Stimulated activated CD4-positive, alpha-beta T cell treated with anti-CD3 and anti-CD28 coated beads, Interleukin-12 subunit alpha, Interleukin-12 subunit beta, amount 100 ng/mL, for 4 hours (primary cell): ENCODE data around the gene TAF10.
A peak's percentile ranks its signal among the peaks of the same experiment; 100 is the strongest.

Source experiments
- DNase-seq: peaks from one replicate; pipeline ENCODE4 v3.0.0-alpha.2; 2020

The TAF10 gene

GRCh38 chr11:6607190-6607795 lies 4.7 kb downstream of the TAF10 start:
- DNase-seq: no peak

GRCh38 chr11:6606471-6607189 lies 5.4 kb downstream of the TAF10 start:
- no peak for DNase-seq

- DNase-seq: no peak
These were observed 7.2 kb downstream of the TAF10 start for GRCh38 chr11:6604790-6605189.

DNA sequence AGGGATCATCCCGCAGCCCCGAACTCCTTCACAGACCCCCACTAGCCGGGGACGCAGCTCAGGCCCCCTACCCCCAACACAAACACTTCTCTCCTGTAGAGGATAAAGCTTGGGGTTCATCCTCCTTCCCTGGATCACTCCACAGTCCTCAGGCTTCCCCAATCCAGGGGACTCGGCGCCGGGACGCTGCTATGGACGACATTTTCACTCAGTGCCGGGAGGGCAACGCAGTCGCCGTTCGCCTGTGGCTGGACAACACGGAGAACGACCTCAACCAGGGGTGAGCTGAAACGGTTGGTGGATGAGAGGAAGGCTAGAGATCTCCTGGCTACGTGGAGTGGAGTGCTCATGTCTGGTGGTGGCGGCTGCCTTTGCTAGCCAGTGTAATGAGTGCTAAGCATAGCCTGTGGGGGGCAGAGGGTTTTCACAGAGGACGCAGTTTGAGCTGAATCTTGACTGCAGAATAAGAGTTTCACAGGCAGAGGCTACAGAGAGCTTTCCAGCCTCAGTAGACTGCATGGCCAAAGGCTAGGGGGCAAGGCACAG lies 7.9 kb downstream of the TAF10 start:
- DNase-seq: peak; percentile 40

GRCh38 chr11:6603287-6604080 lies 8.5 kb downstream of the TAF10 start, which contains the start of the genes ILK and RRP8:
Gene ILK, plus strand, starts transcription at chr11:6603774. Its CDS starts 498 bp downstream, at chr11:6604272.
Gene RRP8, minus strand, starts transcription at chr11:6603616. Its CDS starts 114 bp downstream, at chr11:6603502.
- DNase-seq: peak; percentile 83

DNA sequence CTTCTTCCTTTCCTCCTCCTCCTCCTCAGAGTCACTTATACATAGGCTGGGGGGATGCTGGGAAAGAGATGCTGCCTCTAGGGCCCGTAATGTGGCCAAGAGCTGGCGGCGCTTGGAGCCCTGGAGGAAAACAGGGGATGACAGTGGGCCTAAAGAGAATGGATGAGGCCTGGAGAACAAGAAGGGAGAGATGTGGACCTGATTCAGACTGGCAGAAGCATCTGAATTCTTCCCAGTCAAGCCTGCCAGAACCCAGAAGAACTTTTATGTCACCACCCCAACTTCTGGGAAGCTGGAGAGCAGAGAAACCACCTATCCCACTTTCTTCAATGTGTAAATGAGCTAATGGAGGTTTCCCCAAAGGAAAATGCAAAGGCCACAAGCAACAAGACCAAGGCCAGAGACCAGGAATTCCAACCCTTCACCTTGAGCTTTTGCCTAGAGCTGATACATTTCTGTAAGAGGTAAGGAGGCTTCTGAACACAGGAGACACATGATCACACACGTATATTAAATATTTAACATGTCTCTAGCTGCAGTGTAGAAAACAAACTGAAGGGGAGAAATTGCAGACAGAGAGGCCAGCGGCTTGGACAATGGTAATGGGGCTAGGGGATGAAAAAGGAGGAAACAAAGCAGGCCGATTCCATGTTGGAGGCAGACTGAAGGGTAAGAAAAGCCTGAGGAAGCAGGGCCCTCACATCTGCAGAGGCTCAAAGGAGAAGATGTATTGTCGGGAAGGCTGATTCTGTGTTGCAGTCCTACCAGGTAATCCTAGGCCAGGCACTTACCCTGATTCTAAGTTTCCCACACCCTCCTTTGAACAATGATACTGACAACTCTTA lies 9.7 kb downstream of the TAF10 start:
- no peak for DNase-seq

- no peak for DNase-seq
These were observed 11.0 kb downstream of the TAF10 start for GRCh38 chr11:6601041-6601461.

DNA sequence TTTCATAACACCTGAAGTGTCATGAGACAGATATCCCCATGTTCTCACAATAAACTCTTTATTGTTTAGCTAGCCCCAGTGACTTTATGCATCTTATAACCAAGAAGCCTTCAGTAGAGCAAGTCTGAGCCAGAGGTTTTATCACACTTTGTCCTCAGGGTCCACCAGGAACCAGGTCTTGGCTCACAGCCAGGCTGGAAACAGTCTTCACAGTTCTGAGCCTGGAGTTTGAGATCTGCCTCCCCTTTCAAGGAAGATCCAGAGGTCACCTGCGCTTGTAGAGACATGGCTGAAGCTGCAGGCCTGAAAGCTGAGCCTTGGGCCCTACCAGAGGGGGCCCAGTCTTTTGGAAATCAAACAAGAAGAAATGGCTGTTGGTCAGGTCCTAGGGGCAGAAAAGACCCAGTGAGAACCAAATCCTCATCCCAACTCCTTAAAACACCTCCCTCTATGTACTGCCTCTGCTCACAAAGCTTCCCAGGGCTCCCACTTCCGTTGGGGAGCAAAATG lies 12.1 kb downstream of the TAF10 start:
- no peak for DNase-seq

- DNase-seq: no peak
These were observed 12.6 kb downstream of the TAF10 start for GRCh38 chr11:6599449-6599848.

GRCh38 chr11:6598555-6598954 lies 13.5 kb downstream of the TAF10 start:
- no peak for DNase-seq

- DNase-seq: no peak
These were observed 15.7 kb downstream of the TAF10 start for GRCh38 chr11:6596239-6596877.

- no peak for DNase-seq
These were observed 17.8 kb downstream of the TAF10 start for GRCh38 chr11:6594142-6594768.

DNA sequence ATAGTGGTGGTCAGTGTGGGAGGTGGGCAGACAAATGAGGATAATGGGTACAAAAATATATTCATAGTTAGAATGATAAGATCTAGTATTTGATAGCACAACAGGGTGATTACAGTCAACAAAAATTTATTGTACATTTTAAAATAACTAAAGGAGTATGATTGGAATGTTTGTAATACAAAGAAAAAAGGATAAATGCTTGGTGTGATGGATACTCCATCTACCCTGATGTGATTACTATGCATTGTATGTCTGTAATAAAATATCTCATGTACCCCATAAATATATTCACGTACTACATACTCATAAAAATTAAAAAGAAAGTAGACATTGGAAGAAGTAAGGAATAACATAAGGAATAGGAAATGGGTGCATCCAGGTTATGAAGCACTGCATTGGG lies 24.0 kb downstream of the TAF10 start:
- DNase-seq: no peak

DNA sequence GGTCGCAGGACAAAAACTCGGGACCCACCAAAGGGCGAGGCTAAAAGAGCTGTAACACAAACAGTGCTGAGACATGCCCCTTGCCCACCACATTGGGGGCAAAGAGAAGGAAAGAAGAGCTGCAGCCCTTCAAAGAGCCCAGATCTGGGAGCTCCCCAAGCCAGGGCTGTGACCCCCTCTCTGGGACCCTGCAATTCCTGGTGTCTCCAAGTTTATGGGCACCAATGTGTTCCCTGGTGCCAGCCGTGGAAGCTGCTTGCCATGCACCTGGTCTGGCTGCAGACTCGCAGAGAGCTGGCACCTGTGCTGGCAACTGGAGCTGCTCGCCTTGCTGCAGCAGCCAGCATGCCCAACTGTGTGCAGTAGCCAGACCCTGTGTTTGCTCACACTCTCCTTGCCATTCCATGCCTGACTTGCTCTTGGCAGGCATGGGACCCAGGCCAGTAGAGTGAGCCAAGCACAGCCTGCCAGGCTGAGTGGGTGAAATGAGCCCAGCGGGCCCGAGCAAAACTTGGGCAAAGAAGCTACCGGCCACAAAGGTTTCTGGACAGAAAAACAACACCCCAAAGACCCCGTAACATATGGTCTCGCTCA lies 24.6 kb downstream of the TAF10 start:
- DNase-seq: no peak

DNA sequence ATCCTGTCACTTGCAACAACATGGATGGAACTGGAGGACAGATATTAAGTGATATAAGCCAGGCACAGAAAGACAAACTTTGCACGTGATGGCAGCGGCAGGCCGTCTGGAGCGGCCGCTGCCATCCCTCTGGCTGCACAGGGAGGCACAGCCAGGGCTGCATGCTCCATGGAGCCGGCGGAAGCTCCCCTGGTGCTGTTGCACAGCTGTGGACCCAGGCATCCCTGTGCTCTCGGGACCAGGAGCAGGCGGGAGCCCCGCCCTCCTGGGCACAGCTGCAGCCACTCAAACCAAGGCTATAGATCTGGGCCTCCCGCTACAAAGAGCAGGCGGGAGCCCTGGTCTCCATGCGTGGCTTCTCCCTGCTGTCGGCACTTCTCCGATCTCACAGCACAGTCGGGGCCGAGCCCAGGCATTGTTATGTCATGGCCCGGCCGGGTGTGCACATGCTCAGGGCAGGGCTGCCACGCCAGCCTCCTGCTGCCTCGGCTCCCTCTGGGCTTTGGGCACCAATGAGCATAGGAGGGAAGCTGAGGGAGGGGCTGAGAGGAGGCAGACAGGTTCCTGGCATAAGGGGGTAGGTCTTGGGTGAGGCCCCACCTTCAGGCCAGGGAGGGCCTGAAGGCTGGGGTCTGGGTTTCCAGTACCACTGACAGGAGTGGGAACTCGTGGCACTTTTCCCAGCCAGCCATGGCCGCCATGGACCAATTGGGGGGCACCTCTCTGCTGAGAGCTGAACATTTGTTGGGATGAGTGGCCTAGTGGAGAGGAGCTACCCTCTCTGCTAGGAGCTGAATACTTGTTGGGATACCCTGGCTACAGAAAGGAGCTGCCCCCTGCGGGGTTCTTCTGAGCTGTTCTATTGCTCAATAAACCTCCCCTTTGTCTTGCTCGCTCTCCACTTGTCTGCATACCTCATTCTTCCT lies 25.3 kb downstream of the TAF10 start:
- no peak for DNase-seq

- no peak for DNase-seq
These were observed 27.5 kb downstream of the TAF10 start for GRCh38 chr11:6584528-6584927.

GRCh38 chr11:6583584-6583983 lies 28.4 kb downstream of the TAF10 start:
- DNase-seq: no peak

DNA sequence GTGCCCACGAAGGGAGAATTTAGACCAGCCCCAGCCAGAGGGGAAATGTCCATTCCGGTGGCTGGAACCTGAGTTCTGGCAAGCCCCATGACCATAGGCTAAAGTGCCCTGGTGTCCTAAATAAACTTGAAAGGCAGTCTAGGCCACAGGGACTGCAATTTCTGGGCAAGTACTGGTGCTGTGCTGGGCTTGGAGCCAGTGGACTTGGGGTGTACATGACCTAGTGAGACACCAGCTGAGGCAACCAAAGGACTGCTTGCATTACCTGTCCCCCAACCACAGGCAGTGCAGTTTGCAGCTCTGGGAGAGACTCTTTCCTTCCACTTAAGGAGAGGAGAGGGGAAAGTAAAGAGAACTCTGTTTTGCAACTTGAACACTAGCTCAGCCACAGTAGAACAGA lies 32.3 kb downstream of the TAF10 start:
- DNase-seq: no peak

DNA sequence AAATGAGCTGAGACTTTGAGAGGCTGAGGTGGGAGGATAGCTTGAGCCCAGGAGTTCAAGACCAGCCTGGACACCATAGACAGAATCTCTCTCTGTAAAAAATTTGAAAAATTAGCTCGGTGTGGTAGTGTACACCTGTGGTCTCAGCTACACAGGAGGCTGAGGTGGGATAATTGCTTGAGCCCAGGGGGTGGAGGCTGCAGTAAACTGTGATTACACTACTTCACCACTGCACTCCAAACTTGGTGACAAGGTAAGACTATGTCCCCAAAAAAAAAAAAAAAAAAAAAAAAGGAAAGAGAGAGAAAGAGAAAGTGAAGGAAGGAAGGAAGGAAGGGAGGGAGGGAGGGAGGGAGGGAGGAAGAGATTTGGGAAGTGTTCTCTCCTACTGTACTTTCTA lies 33.9 kb downstream of the TAF10 start:
- no peak for DNase-seq
